ENCODE measurements around the gene SPTBN4.
"Not testable (repeated sequence)": the region's sequence is repeated elsewhere in the genome, so short reads cannot be mapped to it uniquely, and the experiment has no call there.

Gene SPTBN4

GRCh38 chr19:40623403-40624251 lies 156.8 kb downstream of the SPTBN4 start:
- DNase-seq: no peak

GRCh38 chr19:40624369-40625153 lies 157.8 kb downstream of the SPTBN4 start:
- not testable (repeated sequence) for DNase-seq

- no peak for DNase-seq
These were observed 158.8 kb downstream of the SPTBN4 start for GRCh38 chr19:40625406-40626120.
